Hair follicular keratinocyte (primary cell): ENCODE measurements around the gene RPL29. TPM values are rescaled to one million over a fixed set of nuclear protein-coding genes. Genes with fewer than 3 reads are reported as not detected.

Experiments
- total RNA-seq: library from RNA; depleted of rRNA; stranded (reverse); fragments of >200 nt; gene quantifications from 2 replicates; pipeline ENCODE4 v1.2.3, GENCODE V29; 2015

RPL29 gene
- 2,114 and 2,340 TPM in 2 replicates for total RNA-seq

GRCh38 chr3:51995346-51996163 lies at the start of gene RPL29:
Gene RPL29 (minus strand): TSS chr3:51995895. CDS start chr3:51995461, 434 bp downstream.

GRCh38 chr3:51982838-51983577 lies 12.7 kb downstream of the RPL29 start, which contains the start of gene ACY1:
Gene ACY1 (plus strand): TSS chr3:51983535. CDS start chr3:51984065, 530 bp downstream.

GRCh38 chr3:51974963-51975851 lies 20.5 kb downstream of the RPL29 start, which contains the start of gene ABHD14A:
Gene ABHD14A (plus strand): TSS chr3:51975064. CDS start chr3:51975136, 72 bp downstream.

GRCh38 chr3:51967384-51968169 lies 28.1 kb downstream of the RPL29 start, which contains the start of gene PCBP4:
Gene PCBP4 (minus strand): TSS chr3:51967454. CDS start chr3:51961240, 6,214 bp downstream.

GRCh38 chr3:51955175-51955892 lies 40.4 kb downstream of the RPL29 start, which contains the start of gene GPR62:
Gene GPR62 (plus strand): TSS chr3:51955381. CDS start chr3:51955653, 272 bp downstream.

Other genes with a start within 250 kb of the RPL29 start
- gene IQCF6, start 216.7 kb downstream of the RPL29 start, total RNA-seq: not detected in 2 replicates
- not detected in 2 replicates for gene IQCF2, start 134.3 kb downstream of the RPL29 start, total RNA-seq
- gene IQCF5, start 120.3 kb downstream of the RPL29 start, total RNA-seq: not detected in 2 replicates
- not detected in 2 replicates for gene IQCF1, start 92.5 kb downstream of the RPL29 start, total RNA-seq
- 29.8 and 47.9 TPM in 2 replicates for gene RRP9, start 54.0 kb downstream of the RPL29 start, total RNA-seq
- gene PARP3, start 53.5 kb downstream of the RPL29 start, total RNA-seq: 5.7 and 5.9 TPM in 2 replicates
- not detected in 2 replicates for gene GPR62, start 40.5 kb downstream of the RPL29 start, total RNA-seq
- 44.2 and 57.0 TPM in 2 replicates for gene PCBP4, start 28.4 kb downstream of the RPL29 start, total RNA-seq
- 51.9 and 64.7 TPM in 2 replicates for gene ABHD14B, start 21.8 kb downstream of the RPL29 start, total RNA-seq
- gene ABHD14A, start 20.8 kb downstream of the RPL29 start, total RNA-seq: 19.7 and 19.8 TPM in 2 replicates
- 134 and 148 TPM in 2 replicates for gene ACY1, start 12.4 kb downstream of the RPL29 start, total RNA-seq
- gene DUSP7, start 60.7 kb upstream of the RPL29 start, total RNA-seq: 118 and 162 TPM in 2 replicates
- gene POC1A, start 158.5 kb upstream of the RPL29 start, total RNA-seq: 8.7 and 23.7 TPM in 2 replicates
- 43.8 and 52.0 TPM in 2 replicates for gene ALAS1, start 202.3 kb upstream of the RPL29 start, total RNA-seq
- gene TLR9, start 229.8 kb upstream of the RPL29 start, total RNA-seq: not detected in 2 replicates
- 149 and 181 TPM in 2 replicates for gene TWF2, start 243.3 kb upstream of the RPL29 start, total RNA-seq
- 7.6 and 9.9 TPM in 2 replicates for gene PPM1M, start 249.9 kb upstream of the RPL29 start, total RNA-seq